ENCODE results near the gene AUTS2.

DNA sequence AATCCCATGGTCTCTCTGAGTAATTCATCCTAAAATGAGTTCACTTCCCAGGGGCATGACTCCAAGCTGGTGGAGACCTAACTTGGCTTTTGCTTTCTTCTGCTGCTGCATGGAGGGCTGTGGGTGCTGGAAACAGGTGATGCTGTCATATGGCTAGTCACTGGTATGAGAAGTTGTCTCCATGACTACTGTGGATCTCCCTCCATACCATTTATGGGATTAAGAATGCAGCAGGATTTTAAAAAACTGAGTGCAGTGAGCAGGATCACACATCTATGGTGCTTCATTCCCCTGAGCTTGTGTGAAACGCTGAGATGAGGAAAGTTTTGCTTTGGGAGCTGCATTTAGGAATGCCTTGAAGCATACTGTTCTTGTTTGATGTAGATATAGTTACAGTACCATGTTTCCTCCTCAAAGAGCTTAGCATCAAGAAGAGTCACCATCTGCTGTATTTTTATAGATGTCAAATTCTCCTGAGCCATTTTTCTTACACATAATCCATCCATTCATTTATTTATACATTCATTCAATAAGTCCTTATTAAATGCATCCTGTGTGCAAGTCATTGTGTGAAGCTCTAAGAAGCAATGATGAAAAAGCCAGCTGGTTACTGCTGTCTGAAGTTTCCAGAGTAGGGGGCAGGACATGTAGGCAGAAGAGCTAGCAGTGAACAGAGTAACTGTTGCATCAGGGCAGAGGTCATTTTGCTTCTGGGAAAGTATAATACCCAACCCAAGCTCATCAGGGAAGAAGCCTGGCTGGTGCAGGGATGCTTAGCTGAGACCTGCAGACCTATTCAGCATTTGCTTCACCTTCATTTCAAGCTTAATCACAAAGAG lies 534.8 kb downstream of the AUTS2 start:
- TF ChIP-seq, protein P1, sequence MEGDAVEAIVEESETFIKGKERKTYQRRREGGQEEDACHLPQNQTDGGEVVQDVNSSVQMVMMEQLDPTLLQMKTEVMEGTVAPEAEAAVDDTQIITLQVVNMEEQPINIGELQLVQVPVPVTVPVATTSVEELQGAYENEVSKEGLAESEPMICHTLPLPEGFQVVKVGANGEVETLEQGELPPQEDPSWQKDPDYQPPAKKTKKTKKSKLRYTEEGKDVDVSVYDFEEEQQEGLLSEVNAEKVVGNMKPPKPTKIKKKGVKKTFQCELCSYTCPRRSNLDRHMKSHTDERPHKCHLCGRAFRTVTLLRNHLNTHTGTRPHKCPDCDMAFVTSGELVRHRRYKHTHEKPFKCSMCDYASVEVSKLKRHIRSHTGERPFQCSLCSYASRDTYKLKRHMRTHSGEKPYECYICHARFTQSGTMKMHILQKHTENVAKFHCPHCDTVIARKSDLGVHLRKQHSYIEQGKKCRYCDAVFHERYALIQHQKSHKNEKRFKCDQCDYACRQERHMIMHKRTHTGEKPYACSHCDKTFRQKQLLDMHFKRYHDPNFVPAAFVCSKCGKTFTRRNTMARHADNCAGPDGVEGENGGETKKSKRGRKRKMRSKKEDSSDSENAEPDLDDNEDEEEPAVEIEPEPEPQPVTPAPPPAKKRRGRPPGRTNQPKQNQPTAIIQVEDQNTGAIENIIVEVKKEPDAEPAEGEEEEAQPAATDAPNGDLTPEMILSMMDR (IDR thresholded peaks at IDR 0.05) = no peak
- TF ChIP-seq POLR2A (IDR thresholded peaks at IDR 0.05) = no peak
